ENCODE results near the gene TFF3. TPM values are rescaled to one million over a fixed set of nuclear protein-coding genes. Genes with fewer than 3 reads are reported as not detected.

TFF3 gene
- total and polyA plus RNA-seq, 2 of the 13 experiments (the other 11 are each of a cell fraction or from before 2014, with no cell fraction given): 14.2 to 26.9 TPM

GRCh38 chr21:42279341-42279871 is 35.8 kb downstream of the TFF3 start (continued):
- TF ChIP-seq IRF9 (CRISPR knock-in tag; IDR thresholded peaks at IDR 0.05; ENCODE audit: borderline replicate concordance) (no peak), TBP (CRISPR knock-in tag; IDR thresholded peaks at IDR 0.05) (no peak), ZBTB1 (CRISPR knock-in tag; IDR thresholded peaks at IDR 0.05; ENCODE audit: borderline replicate concordance) (no peak), ZNF3 (CRISPR knock-in tag; IDR thresholded peaks at IDR 0.05) (no peak), POLR2AphosphoS2 (IDR thresholded peaks at IDR 0.05; ENCODE audit: low read depth, low read length) (no peak), ZFP62 (CRISPR knock-in tag; IDR thresholded peaks at IDR 0.05) (no peak), GABPA (IDR thresholded peaks at IDR 0.05; ENCODE audit: low read depth, low read length) (no peak), GABPA (CRISPR knock-in tag; IDR thresholded peaks at IDR 0.05; ENCODE audit: low read depth) (no peak), HNRNPL (IDR thresholded peaks at IDR 0.05; ENCODE audit: low read depth, low read length) (no peak), ZNF780A (CRISPR knock-in tag; IDR thresholded peaks at IDR 0.05) (no peak), ZKSCAN1 (IDR thresholded peaks at IDR 0.05; ENCODE audit: low read length) (no peak), PHB2 (IDR thresholded peaks at IDR 0.05; ENCODE audit: partially characterized antibody) (no peak), PAWR (CRISPR knock-in tag; IDR thresholded peaks at IDR 0.05; ENCODE audit: borderline replicate concordance) (no peak)
- TF ChIP-seq, protein P1, sequence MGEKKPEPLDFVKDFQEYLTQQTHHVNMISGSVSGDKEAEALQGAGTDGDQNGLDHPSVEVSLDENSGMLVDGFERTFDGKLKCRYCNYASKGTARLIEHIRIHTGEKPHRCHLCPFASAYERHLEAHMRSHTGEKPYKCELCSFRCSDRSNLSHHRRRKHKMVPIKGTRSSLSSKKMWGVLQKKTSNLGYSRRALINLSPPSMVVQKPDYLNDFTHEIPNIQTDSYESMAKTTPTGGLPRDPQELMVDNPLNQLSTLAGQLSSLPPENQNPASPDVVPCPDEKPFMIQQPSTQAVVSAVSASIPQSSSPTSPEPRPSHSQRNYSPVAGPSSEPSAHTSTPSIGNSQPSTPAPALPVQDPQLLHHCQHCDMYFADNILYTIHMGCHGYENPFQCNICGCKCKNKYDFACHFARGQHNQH (CRISPR knock-in tag; IDR thresholded peaks at IDR 0.05): no peak
- TF ChIP-seq, protein P2, sequence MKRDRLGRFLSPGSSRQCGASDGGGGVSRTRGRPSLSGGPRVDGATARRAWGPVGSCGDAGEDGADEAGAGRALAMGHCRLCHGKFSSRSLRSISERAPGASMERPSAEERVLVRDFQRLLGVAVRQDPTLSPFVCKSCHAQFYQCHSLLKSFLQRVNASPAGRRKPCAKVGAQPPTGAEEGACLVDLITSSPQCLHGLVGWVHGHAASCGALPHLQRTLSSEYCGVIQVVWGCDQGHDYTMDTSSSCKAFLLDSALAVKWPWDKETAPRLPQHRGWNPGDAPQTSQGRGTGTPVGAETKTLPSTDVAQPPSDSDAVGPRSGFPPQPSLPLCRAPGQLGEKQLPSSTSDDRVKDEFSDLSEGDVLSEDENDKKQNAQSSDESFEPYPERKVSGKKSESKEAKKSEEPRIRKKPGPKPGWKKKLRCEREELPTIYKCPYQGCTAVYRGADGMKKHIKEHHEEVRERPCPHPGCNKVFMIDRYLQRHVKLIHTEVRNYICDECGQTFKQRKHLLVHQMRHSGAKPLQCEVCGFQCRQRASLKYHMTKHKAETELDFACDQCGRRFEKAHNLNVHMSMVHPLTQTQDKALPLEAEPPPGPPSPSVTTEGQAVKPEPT (CRISPR knock-in tag; IDR thresholded peaks at IDR 0.05; ENCODE audit: low read depth): no peak
